ENCODE results near the gene USP8.
"Not testable (repeated sequence)": the region's sequence is repeated elsewhere in the genome, so short reads cannot be mapped to it uniquely, and the experiment has no call there.

Gene USP8

GRCh38 chr15:50500352-50500751, 76.1 kb downstream of the USP8 start:
- no peak for TF ChIP-seq CTCF (conservative IDR thresholded peaks at IDR 0.05; ENCODE audit: low read depth)
- ChIA-PET POLR2A (ENCODE audit: low non-redundant PET) (no interaction called here), CTCF (no interaction called here)
- no peak for DNase-seq (ENCODE audit: low spot score)
- H3K27ac ChIP-seq = no peak overlapping the region

GRCh38 chr15:50501815-50502214, 77.6 kb downstream of the USP8 start:
- POLR2A ChIA-PET (ENCODE audit: low non-redundant PET) = no interaction called here
- H3K27ac ChIP-seq = no peak overlapping the region
- TF ChIP-seq CTCF (conservative IDR thresholded peaks at IDR 0.05; ENCODE audit: low read depth) = no peak
- CTCF ChIA-PET = no interaction called here
- no peak for DNase-seq (ENCODE audit: low spot score)

- CTCF ChIA-PET = no interaction called here
- no peak for DNase-seq (ENCODE audit: low spot score)
- no peak for TF ChIP-seq CTCF (conservative IDR thresholded peaks at IDR 0.05; ENCODE audit: low read depth)
- no peak overlapping the region for H3K27ac ChIP-seq
- POLR2A ChIA-PET (ENCODE audit: low non-redundant PET) = no interaction called here
Observed at GRCh38 chr15:50503144-50503543, 78.9 kb downstream of the USP8 start.

GRCh38 chr15:50505656-50506055, 81.5 kb downstream of the USP8 start:
- CTCF ChIA-PET = interaction anchor here (1.3 kb wide), 1 partner anchor 573 kb away, joined by 3 read pairs; no protein-coding TSS in a partner anchor
- H3K27ac ChIP-seq; POLR2A ChIA-PET (ENCODE audit: low non-redundant PET); DNase-seq (ENCODE audit: low spot score): not testable (repeated sequence)

GRCh38 chr15:50506121-50506520, 81.9 kb downstream of the USP8 start:
- H3K27ac ChIP-seq = no peak overlapping the region
- TF ChIP-seq CTCF (conservative IDR thresholded peaks at IDR 0.05; ENCODE audit: low read depth) = no peak
- no peak for DNase-seq (ENCODE audit: low spot score)
- CTCF ChIA-PET = interaction anchor here (1.3 kb wide), 1 partner anchor 572 kb away, joined by 3 read pairs; no protein-coding TSS in a partner anchor
- POLR2A ChIA-PET (ENCODE audit: low non-redundant PET) = no interaction called here

- no peak for TF ChIP-seq CTCF (conservative IDR thresholded peaks at IDR 0.05; ENCODE audit: low read depth)
- H3K27ac ChIP-seq = no peak overlapping the region
- ChIA-PET CTCF (no interaction called here), POLR2A (ENCODE audit: low non-redundant PET) (no interaction called here)
- DNase-seq (ENCODE audit: low spot score) = no peak
Observed at GRCh38 chr15:50513001-50513400, 88.8 kb downstream of the USP8 start.

- ChIA-PET CTCF (interaction anchor here (0.6 kb wide), 2 partner anchors 22 to 36 kb away, joined by 3 read pairs; no protein-coding TSS in a partner anchor), POLR2A (ENCODE audit: low non-redundant PET) (no interaction called here)
Observed at GRCh38 chr15:50519740-50520425, 95.7 kb downstream of the USP8 start.

More at GRCh38 chr15:50519740-50520425, 95.7 kb downstream of the USP8 start:
- DNase-seq (ENCODE audit: low spot score) = no peak
- no peak for TF ChIP-seq CTCF (conservative IDR thresholded peaks at IDR 0.05; ENCODE audit: low read depth)
- H3K27ac ChIP-seq = no peak overlapping the region

Data from RWPE1 (cell line).